GM21529 (cell line): ENCODE results near the gene FHIT.
"Not testable (repeated sequence)": the region's sequence is repeated elsewhere in the genome, so short reads cannot be mapped to it uniquely, and the experiment has no call there.

ENCODE experiments used
- ATAC-seq: cut with Tn5 transposase; IDR thresholded peaks from one replicate; pipeline ENCODE4 v1.9.1; 2021; ENCODE audit not compliant: unreplicated experiment

Gene FHIT

GRCh38 chr3:60737633-60738399, 513.4 kb downstream of the FHIT start:
- ATAC-seq, result no peak

GRCh38 chr3:60730371-60730770, 520.9 kb downstream of the FHIT start:
- ATAC-seq, result no peak

GRCh38 chr3:60729056-60729455, 522.2 kb downstream of the FHIT start:
- ATAC-seq, result no peak

- no peak for ATAC-seq
Observed at GRCh38 chr3:60728006-60728405, 523.2 kb downstream of the FHIT start.

GRCh38 chr3:60720736-60721135, 530.5 kb downstream of the FHIT start:
- ATAC-seq, result no peak

- ATAC-seq, result no peak
Observed at GRCh38 chr3:60716573-60716972, 534.7 kb downstream of the FHIT start.

- ATAC-seq, result no peak
Observed at GRCh38 chr3:60708191-60708975, 542.9 kb downstream of the FHIT start.

- no peak for ATAC-seq
Observed at GRCh38 chr3:60707452-60708020, 543.7 kb downstream of the FHIT start.

- no peak for ATAC-seq
Observed at GRCh38 chr3:60703956-60704736, 547.1 kb downstream of the FHIT start.

- no peak for ATAC-seq
Observed at GRCh38 chr3:60703008-60703407, 548.2 kb downstream of the FHIT start.

- no peak for ATAC-seq
Observed at GRCh38 chr3:60698117-60698516, 553.1 kb downstream of the FHIT start.

GRCh38 chr3:60697132-60697531, 554.1 kb downstream of the FHIT start:
- no peak for ATAC-seq

- ATAC-seq, result no peak
Observed at GRCh38 chr3:60696428-60697125, 554.7 kb downstream of the FHIT start.

GRCh38 chr3:60675424-60675823, 575.8 kb downstream of the FHIT start:
- no peak for ATAC-seq

GRCh38 chr3:60674870-60675269, 576.4 kb downstream of the FHIT start:
- no peak for ATAC-seq

GRCh38 chr3:60673123-60673522, 578.1 kb downstream of the FHIT start:
- no peak for ATAC-seq

- ATAC-seq, result not testable (repeated sequence)
Observed at GRCh38 chr3:60672337-60672736, 578.9 kb downstream of the FHIT start.

GRCh38 chr3:60669636-60670035, 581.6 kb downstream of the FHIT start:
- no peak for ATAC-seq

GRCh38 chr3:60660026-60660425, 591.2 kb downstream of the FHIT start:
- ATAC-seq, result no peak

GRCh38 chr3:60659098-60659497, 592.2 kb downstream of the FHIT start:
- ATAC-seq, result no peak

GRCh38 chr3:60657972-60658371, 593.3 kb downstream of the FHIT start:
- ATAC-seq, result peak; percentile 96
